GM19238 (cell line): Measurements from ENCODE around the gene FOXL3.

Experiments
- DNase-seq: peaks from one replicate; pipeline ENCODE4 v3.0.0; 2011; ENCODE audit warnings: low spot score; ENCODE audit not compliant: insufficient read length

FOXL3 gene

DNA sequence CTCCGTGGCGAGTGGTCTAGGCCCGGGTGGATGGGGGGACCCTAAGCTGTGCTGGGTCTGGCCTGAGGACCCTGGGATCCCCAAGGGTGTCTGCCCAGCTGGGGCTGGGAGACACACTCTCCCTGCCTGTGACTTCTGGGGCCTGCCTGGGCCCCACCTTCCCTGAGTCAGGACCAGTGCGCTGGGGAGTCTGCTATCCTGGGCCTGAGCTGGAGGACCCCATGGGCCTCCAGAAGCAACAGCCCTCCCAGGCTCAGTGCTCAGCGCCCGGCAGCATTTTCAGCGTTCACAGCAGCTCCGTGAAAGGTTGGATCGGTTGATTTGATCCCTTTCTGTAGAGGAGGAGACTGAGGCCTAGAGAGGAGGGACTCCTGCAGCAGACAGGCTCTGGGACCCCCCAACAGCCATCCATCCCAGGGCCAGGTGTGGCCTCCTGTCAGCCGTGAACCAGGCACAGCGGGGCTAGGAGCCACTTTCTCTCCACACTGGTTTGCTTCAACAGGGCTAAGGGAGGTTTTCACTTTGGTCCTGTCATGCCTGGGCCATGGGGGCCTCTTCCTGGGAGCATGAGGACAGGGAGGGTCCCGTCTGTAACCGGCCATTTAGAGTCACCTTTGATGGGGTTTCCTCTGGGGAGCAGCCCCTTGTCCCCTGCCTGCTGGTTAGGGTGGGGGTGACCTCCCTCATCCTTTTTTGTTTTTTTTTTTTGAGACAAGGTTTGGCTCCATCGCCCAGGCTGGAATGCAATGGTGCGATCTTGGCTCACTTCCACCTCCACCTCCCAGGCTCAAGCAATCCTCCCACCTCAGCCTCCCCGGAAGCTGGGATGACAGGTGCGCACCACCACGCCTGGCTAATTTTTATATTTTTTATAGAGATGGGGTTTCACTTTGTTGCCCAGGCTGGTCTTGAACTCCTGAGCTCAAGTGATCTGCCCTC is 12.4 kb downstream of the FOXL3 start:
- DNase-seq: no peak

DNA sequence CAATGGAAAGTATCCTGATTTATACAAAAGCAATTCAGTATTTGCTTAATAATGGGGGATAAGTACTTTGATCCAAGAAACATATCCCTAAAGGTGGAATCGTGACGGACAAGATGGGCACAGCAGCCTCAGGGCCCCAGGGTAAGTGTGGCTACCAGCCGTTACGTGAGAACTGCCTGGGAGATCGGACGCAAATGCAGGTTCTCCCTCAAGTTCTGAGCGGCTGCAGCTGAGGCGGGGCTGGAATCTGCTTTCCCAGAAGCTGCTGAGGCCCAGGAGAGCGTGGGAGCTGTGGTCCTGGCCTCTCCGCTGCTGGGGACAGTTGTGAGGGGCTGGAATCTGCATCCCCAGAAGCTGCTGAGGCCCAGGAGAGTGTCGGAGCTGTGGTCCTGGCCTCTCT is 13.5 kb downstream of the FOXL3 start:
- DNase-seq: no peak

DNA sequence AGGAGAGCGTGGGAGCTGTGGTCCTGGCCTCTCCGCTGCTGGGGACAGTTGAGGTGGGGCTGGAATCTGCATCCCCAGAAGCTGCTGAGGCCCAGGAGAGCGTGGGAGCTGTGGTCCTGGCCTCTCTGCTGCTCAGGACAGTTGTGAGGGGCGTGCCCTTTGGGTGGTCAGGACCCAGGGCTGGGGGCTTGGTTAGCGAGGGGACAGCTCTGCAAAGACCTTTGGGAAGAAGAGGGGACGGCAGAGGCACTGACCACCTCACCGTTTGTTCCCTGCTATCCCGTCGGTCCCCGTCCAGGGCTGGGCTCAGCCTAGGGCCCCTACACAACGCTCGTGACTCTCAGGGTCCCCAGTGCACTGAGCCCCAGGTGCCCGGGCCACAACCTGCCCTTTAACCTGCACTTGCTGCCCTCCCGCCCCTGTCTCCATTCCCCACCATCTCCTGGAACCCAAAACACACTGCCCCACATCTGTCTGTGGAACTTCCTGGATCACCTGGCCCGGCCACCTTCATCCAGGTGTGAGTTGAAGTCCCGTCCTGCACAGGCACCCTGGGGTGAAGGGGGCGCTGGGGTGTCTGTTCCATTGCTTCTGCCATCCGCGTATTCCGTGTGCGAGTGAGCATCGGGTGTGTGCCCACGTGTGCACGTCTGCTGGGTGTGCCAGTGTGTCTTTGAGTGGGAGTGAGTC is 14.1 kb downstream of the FOXL3 start:
- DNase-seq: no peak

DNA sequence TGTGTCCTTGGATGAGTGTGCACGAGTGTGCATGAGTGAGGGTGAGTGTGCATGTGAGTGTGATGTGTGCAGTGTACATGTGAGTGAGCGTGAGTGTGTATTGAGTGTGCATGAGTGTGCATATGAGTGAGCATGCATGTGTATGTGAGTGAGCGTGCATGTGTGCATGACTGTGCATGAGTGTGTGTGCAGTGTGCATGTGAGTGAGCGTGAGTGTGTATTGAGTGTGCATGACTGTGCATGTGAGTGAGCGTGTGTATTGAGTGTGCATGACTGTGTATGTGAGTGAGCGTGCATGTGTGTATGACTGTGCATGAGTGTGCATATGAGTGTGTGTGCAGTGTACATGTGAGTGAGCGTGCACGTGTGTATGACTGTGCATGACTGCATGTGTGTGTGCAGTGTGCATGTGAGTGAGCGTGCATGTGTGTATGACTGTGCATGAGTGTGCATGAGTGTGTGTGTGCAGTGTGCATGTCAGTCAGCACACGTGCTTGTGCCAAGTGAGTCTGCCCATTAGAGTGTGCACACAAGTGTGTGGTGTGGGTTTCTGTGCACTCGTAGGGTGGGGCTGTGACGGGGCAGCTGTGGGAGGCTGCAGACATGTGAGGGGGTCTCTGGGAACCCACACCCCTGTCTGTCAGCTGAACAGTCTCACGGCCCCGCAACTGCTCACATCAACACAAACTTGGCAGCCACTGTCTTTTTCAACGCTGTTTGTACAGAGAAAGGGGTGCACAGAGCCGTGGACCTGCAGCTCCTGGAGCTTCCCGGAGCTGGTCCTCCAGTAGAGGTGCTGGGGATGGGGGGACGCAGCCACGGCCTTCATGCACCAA is 14.8 kb downstream of the FOXL3 start:
- no peak for DNase-seq

DNA sequence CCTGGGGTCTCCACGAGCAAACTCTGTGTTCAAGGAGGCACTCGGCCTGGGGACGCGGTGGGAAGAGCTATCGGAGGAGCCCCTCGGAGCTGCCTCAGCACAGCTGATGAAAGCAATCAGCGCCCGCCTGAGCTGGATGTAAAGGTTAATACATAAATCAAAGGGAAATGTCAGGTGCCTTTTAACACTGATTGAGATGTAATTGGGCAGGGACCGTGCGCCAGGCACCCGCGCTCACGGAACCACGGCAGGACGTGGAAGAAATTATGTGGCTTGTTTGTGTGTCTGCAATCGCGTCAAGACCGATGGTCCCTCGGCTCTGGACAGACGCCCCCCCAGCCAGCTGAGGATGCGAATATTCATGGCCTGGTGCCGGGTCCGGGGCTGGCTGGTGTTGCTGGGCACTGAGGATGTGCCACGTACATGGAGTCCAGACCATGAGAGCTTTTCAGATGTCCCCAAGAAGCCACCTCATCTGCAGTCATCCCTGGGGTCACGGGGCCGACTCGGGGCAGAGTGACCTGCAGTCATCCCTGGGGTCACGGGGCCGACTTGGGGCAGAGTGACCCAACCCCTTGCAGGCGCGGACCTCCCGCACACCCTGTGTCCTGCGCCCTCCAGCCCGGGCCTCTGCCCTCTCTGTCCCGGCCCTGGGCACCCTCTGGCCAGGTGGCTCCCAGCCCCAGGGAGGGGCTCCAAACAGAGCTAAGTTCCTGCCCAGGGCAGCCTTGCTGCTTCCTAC is 15.6 kb downstream of the FOXL3 start:
- no peak for DNase-seq

DNA sequence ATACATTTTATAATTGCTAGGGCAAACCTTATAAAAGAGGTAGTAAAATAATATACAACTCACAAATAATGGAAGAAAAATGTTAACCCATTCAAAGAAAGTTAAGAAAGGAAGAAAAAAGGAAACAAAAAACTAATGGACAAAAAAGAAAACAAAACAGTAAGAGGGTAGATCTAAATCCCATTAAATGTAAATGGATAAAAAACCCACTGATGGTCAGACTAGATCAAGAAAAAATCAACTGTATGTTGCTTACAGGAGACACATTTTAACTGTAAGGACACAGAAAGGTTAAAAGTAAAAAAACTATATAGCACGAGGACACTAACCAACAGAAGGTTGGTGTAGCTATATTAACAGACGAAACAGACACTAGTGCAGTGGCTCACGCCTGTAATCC is 18.0 kb downstream of the FOXL3 start:
- DNase-seq: no peak

DNA sequence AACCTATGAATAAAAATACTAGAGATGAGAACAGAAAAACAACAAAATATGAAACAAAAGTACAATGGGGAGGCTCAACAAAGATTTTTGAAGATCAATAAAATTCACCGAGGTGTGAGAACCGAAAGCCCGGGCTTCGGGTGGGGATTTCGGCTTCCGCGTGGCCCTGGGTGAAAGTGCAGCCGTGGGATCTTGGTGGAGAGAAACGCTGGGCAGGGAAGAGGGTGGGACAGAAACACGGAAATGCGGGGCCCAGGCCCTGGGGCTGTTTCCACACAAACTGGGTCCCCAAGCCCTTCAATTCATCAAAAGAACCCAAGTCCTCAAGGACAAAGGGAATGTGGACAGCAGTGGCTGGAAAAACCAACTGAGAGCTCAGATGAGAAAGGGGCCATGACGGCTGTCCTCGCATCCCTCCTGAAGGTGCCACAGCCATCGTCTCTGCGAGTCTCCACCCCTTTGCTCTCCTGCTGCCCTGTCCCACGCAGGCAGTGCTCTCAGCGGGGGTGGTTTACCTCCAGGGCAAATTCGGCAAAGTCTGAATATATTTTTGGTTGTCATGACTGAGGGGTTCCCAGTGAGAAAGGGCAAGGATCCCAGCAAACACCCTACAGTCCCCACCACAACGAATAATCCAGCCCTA is 19.7 kb downstream of the FOXL3 start:
- no peak for DNase-seq

DNA sequence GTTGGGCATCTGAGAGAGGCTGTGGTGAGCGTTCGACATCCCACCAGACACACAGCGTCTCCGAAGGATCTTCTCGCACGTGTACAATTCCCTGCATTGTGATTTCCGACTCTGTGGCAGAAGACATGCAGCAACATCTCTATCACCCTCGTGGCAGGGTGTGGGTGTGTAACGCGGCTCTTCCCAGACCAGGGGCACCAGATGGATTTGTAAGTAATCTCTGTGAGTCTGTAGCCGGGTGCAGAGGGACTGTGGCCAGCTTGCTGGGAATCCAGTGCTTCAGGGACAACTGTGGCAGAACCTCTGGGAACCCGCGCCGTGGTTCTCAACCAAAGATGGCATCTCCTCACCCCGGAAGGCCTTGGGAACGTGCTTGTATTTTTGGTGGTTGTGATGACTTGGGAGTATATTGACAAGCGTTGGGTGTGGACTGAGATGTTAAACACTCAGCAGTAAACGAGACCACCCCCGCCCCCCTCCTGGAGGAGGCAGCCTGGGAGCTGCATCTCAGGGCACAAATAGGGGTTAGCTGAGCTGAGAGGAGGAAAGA is 21.2 kb downstream of the FOXL3 start:
- DNase-seq: no peak

DNA sequence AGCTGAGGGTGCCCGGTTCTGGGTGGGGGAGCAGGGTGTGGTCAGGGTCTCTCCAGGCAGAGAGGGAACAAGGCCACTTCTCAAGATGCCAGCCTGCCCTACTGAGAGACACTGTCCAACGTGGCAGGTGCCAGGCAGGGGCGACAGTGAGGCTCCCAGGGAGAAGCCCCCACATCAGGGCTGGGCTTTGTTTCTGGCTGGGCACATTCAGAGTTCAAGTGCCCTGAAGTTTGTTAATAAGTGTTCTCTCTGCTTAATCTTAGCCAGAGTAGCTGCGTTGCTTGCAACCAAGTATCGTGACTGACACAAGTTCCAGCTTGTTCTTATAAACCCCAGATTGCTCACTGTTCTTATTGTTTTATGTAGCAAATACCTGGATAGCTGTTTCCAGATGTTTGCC is 21.8 kb downstream of the FOXL3 start:
- DNase-seq: no peak

DNA sequence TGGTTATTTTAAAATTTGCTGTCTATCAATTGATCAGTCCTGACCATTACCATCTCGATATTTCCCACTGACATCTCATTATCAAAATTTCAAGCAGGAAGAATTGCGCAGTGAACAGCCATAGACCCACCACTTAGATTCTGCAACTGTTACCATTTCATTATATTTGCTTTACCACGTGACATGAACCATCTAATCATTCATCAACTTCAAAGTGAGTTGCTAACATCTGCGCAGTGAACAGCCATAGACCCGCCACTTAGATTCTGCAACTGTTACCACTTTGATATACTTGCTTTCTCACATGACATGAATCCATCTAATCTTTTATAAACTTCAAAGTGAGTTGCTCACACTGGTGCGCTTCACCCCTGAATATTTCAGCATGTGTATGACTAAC is 22.5 kb downstream of the FOXL3 start:
- no peak for DNase-seq

DNA sequence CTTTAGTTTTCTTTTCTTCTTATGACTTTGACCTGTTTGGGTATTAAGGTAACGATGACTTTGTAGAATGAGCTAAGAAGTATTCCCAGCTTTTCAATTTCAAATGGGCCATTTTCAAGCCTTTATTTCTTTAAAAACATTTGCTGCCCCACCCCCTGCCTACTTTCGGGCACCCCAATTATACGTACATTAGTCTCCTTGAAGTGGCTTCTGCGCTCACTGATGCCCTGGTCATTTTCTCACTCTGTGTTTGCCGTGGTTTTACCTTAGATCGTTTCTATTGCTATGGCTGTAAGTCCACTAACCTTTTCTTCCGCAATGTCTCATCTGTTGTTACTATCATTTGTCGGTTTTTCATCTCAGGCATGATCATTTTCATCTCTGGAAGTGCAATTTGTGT is 24.9 kb downstream of the FOXL3 start:
- no peak for DNase-seq

DNA sequence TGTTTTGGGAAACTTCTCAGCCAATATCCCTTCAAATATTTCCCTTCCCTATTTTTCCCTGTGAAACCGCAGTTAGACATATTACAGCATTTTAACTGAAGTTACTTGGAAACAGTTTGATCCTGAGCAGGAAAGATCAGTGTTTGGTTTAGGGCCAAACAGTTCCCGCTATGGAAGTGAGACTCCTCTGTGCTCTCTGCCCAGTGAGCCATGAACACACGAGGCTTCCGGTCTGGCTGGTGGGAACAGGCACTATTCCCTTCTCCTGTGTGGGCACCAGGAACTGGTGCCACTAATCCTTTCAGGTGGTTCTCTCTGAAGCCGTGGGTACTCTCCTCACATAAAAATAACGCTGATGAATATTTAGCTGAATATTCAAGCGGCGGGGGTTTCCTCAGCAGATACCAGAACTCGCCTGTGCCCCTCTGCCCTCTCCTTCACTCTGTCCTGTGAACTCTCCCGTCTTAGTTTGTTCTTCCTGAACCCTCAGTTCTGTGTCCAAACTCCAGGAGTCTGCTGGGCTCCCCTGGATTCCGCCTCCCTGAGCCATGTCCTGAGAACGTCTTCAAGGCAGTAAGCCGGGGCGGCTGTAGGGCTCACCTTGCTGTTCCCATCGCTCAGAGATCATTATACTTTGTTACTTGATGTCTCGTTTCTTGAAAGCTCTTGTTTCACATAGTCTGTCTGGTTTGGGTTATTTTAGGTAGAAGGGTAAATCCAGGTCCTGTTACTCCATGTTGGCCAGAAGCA is 25.7 kb downstream of the FOXL3 start:
- DNase-seq: no peak

DNA sequence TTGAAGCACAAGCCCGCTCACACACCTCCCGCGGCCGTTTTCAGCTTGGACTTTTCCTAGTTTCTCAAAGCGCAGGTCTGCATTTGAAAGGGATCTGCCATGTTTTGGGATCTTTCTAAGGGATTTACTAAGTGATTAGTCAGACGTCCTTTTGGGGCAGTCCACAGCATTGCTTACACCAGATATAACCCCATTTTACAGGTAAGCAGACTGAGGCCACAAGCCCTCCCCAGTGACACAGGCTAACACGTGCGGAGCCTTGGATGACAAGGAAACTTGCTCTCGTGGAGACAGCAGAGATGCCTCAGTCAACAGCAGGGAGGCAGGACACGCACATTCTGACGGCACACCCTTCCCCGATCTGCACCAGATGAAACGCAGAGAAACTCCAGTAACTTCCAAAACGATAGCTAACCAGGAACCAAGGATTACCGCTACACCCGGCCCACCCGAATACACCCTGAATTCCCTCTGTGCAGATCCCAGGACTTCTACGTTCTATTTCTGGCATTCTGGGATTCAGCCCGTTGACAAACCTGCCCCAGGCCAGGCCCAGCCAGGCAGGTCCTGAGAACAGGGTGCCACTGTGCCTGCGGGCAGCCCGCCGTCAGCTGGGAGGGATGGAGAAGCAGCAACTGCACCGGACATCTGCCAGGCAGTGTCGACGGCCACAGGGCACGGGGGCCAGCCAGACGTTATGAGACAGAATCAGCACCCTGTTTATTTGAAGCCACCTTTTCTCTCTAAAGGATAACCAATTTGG is 27.9 kb downstream of the FOXL3 start:
- no peak for DNase-seq

DNA sequence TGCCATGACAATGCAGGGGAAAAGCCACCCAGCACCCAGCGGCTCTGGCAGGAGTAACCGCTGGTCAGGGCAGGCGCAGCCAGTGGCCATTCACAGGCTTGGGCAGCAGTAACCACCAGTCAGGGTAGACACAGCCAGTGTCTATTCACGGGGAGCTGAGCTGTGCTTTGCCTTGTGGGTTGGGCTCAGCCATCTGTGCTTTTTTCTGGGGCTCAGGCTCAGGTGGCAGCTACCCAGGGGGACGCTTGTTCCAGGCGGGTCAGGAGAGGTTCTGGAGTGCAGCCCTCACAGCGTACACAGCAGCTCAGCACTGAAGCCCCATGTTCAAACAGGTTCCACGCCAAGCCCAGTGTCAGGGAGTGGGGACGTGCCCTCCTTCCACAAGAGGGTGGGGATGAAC is 28.5 kb downstream of the FOXL3 start:
- DNase-seq: no peak

DNA sequence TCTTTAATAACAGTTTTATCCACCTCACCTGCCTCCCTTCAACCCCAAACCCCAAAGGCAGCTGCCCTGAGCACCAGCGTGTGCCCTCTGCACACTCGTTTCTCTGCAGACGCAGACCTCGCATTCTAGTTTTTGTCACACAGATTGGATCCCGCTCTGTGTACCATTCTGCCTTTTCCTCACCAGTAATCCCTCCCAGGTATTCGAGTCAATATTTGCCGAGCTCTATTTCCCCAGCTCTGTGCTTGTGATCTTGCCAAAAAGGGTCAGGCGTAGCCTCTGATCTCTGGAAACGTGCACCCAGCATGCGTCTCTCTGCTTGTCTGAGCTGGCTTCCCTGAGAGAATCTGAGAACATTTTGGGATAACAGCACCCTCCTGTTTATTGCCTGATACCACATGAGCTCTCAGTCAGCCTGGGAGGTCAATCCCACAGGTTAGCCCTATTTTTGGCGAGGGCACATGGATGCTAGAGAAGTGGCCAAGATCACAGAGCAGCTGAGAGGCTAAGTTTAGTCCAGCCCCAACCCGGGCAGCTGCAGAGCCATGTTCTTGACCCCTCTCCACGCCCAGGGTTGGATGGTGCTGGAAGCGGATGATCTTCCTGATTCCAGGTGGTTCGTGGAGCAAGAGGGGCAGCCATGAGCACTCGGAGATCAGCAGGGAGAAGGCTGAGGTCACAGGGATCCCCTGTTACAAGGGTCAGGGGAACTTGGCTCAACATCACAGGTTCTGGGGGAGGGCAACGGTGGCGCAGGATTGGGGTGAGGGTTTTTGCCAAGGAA is 29.1 kb downstream of the FOXL3 start:
- no peak for DNase-seq

DNA sequence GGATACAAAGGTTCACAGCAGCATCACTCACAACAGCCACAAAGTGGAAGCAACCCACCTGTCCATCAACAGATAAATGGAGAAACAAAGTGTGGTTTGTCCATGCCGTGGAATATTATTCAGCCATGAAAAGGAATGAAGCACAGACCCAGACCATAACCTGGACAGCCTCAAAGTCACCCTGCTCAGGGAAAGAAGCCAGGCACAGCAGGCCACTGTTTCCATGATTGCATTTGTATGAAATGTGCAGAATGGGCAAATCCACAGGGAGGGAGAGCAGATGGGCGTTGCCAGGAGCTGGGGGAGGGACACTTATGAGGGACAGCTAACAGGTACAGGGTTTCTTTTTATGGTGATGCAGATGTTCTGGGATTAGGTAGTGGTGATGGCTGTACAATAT is 30.3 kb downstream of the FOXL3 start:
- no peak for DNase-seq

DNA sequence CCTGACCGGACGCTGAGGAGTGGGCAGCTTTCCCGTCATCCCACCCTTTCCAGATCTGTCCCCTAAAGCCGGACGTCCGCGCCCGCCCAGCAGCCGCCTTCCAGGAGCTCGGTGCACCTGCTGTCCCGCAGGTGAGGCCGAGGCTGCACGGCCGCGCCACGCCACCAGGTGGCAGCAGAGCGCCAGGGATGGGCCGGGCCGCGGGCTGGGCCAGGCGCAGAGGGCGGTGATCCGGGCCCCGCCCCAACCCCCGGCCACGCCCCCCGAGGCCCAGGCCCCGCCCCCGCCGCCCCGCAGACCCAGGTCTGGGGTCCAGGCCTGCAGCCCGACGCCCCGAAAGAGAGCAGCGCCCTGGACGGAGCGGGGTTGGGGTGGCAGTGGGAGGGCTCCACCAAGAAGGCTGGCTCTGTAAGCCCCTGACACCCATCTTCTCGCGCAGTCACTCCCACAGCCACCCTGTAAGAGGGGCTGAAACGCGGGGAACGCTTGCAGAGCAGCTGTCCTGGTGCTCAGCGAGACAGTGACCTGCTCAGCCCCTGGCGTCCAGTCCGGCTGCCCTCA is 32.2 kb downstream of the FOXL3 start:
- DNase-seq: peak; percentile 81

DNA sequence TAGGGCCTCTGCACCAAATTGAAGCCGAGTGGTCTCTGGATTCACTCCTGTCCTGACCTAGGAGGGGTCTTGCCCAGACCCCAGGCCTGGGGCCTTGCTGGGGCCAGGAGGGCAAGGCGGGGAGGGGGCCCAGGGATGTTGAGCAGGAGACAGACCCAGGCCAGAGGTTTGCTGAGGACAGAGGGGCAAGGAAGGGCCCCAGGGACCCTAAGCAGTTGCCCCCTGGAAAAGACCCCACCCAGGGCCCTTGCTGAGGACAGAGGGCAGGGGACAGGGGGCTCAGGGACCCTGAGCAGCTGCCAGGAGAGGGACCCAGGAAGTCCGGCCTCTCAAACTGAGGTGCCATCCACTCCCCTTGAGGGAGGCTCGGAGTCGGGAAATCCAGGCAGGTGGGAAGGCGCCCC is 32.7 kb downstream of the FOXL3 start:
- no peak for DNase-seq
